Smooth muscle cell (in vitro differentiated cells): ENCODE data around the gene ABCC6. TPM values are rescaled to one million over a fixed set of nuclear protein-coding genes. Genes with fewer than 3 reads are reported as not detected.

Source experiments
- DNase-seq: peaks from one replicate; lab custom pipeline; 2025; ENCODE audit not compliant: unreplicated experiment; lab: John Stamatoyannopoulos, UW
- H2AFZ ChIP-seq: fragments of 200-600 bp; sonication (generic); 2 replicates; pipeline ENCODE4 v1.6.0; 2016; ENCODE audit warnings: antibody characterized with exemption, low read depth, mild to moderate bottlenecking
- H3F3A ChIP-seq: fragments of 200-600 bp; sonication (generic); 2 replicates; pipeline ENCODE4 v1.6.0; 2017; ENCODE audit warnings: antibody characterized with exemption, low read depth
- H3K27ac ChIP-seq: fragments of 200-600 bp; sonication (generic); 2 replicates; pipeline ENCODE4 v1.5.1; 2016; ENCODE audit warnings: low read depth, mild to moderate bottlenecking
- H3K27me3 ChIP-seq: fragments of 200-600 bp; sonication (generic); 2 replicates; pipeline ENCODE4 v1.6.1; 2016; ENCODE audit warnings: low read depth, mild to moderate bottlenecking
- H3K36me3 ChIP-seq: fragments of 200-600 bp; sonication (generic); 2 replicates; pipeline ENCODE4 v1.5.1; 2016; ENCODE audit warnings: low read depth
- H3K4me1 ChIP-seq: fragments of 200-600 bp; sonication (generic); 2 replicates; pipeline ENCODE4 v1.5.1; 2016; ENCODE audit warnings: low read depth
- H3K4me2 ChIP-seq: fragments of 200-600 bp; sonication (generic); 2 replicates; pipeline ENCODE4 v1.6.0; 2016; ENCODE audit warnings: mild to moderate bottlenecking
- H3K4me3 ChIP-seq: fragments of 200-600 bp; sonication (generic); 2 replicates; pipeline ENCODE4 v1.5.1; 2016; ENCODE audit warnings: mild to moderate bottlenecking
- H3K79me2 ChIP-seq: fragments of 200-600 bp; sonication (generic); 2 replicates; pipeline ENCODE4 v1.6.0; 2016; ENCODE audit warnings: low read depth, mild to moderate bottlenecking
- H3K9ac ChIP-seq: fragments of 200-600 bp; sonication (generic); 2 replicates; pipeline ENCODE4 v1.6.0; 2016; ENCODE audit warnings: low read depth
- H3K9me3 ChIP-seq: fragments of 200-600 bp; sonication (generic); replicated peaks from 2 replicates; pipeline ENCODE4 v1.5.1; 2016; ENCODE audit warnings: low read depth
- H4K20me1 ChIP-seq: fragments of 200-600 bp; sonication (generic); 2 replicates; pipeline ENCODE4 v1.6.0; 2016; ENCODE audit warnings: low read depth
- WGBS: methylation state at CpG from one replicate; pipeline ENCODE4 v1.1.7; 2016; ENCODE audit warnings: low lambda C conversion rate; 5-methylcytosine and 5-hydroxymethylcytosine counted together
- polyA plus RNA-seq: library from polyadenylated mRNA; unstranded; fragments of >200 nt; fragmentation: Nextera tagmentation; extraction: Ambion mirVana; gene quantifications from 2 replicates; pipeline ENCODE4 v1.2.1, GENCODE V29; 2016
- total RNA-seq: library from RNA; depleted of rRNA; stranded (reverse); fragments of >200 nt; gene quantifications from 2 replicates; pipeline ENCODE4 v1.2.3, GENCODE V29; 2014
- TF ChIP-seq, protein P1 (sequence below): fragments of 200-600 bp; sonication (generic); IDR thresholded peaks from 2 replicates; pipeline ENCODE4 v1.5.1; 2017; ENCODE audit warnings: borderline replicate concordance, mild to moderate bottlenecking, antibody characterized with exemption; ENCODE audit not compliant: insufficient read depth, poor library complexity, severe bottlenecking

ABCC6 gene
- total and polyA plus RNA-seq, 2 experiments from 2014 or later: 0.94 to 1.9 TPM

GRCh38 chr16:16122264-16122663 lies 101.0 kb downstream of the ABCC6 start:
- H3K27ac ChIP-seq: no peak overlapping the region
- no peaks in the 10 kb centered on the region for H3K27me3 ChIP-seq
- no peak overlapping the region for H3K9ac ChIP-seq
- H3K79me2 ChIP-seq: no peaks in the 10 kb centered on the region
- no peak for DNase-seq
- 99% methylated on average over 12 of the region's 12 CpGs for WGBS
- no peaks in the 10 kb centered on the region for H3K4me1 ChIP-seq
- H4K20me1 ChIP-seq: no peaks in the 10 kb centered on the region
- no peaks in the 10 kb centered on the region for H3F3A ChIP-seq
- peaks cover 9% of the 10 kb centered on the region for H3K9me3 ChIP-seq
- TF ChIP-seq, protein P1, sequence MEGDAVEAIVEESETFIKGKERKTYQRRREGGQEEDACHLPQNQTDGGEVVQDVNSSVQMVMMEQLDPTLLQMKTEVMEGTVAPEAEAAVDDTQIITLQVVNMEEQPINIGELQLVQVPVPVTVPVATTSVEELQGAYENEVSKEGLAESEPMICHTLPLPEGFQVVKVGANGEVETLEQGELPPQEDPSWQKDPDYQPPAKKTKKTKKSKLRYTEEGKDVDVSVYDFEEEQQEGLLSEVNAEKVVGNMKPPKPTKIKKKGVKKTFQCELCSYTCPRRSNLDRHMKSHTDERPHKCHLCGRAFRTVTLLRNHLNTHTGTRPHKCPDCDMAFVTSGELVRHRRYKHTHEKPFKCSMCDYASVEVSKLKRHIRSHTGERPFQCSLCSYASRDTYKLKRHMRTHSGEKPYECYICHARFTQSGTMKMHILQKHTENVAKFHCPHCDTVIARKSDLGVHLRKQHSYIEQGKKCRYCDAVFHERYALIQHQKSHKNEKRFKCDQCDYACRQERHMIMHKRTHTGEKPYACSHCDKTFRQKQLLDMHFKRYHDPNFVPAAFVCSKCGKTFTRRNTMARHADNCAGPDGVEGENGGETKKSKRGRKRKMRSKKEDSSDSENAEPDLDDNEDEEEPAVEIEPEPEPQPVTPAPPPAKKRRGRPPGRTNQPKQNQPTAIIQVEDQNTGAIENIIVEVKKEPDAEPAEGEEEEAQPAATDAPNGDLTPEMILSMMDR: no peak
- no peak overlapping the region for H2AFZ ChIP-seq
- peaks cover 11% of the 10 kb centered on the region for H3K36me3 ChIP-seq
- H3K4me3 ChIP-seq: no peak overlapping the region
- no peak overlapping the region for H3K4me2 ChIP-seq

- Histone ChIP-seq H4K20me1 (no peaks in the 10 kb centered on the region), H3K9me3 (peaks cover 9% of the 10 kb centered on the region), H3F3A (no peaks in the 10 kb centered on the region), H3K36me3 (peaks cover 14% of the 10 kb centered on the region), H3K4me1 (no peaks in the 10 kb centered on the region), H3K27me3 (no peaks in the 10 kb centered on the region), H3K79me2 (no peaks in the 10 kb centered on the region), H3K4me2 (no peak overlapping the region), H3K27ac (no peak overlapping the region), H3K4me3 (no peak overlapping the region), H3K9ac (no peak overlapping the region), H2AFZ (no peak overlapping the region)
- WGBS: 98% methylated on average over 6 of the region's 6 CpGs
- TF ChIP-seq, protein P1: no peak
- DNase-seq: no peak
Observed at GRCh38 chr16:16121185-16121727, 102.0 kb downstream of the ABCC6 start.

DNA sequence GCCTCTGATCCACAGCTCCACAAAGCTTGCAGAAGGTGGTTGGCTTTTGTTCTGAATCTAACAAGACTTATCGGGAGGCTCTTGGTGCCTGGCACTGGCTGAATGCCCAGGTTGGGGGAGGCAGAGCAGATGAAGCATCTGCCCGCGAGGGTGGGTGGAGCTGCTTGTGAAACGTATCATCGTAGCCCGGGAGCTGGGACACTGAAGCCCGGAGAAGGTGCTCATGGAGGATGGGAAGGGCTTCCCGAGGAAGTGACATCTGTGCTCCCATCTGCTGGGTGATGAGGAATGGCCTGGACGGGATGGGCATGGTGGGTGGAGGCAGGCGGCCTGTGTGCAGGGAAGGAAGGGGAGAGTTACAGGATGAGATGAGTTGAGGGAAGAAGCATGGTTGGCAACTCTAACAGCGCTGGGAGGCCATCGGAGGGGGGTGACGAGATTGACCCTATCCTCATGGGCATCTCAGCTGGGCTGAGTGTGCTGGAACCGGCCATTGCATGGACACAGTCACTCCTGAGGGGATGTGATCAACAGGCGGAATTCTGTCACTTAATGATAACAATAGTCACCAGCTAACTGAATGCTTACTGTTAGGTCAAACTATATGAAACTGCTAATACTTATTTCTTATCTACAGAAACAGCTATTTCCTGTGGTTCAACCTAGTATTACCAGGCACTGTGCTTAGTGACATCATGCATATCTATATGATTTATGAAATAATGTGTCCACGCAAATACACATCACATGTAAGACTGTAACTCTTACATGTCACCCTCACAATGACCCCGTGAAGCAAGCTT lies 102.7 kb downstream of the ABCC6 start:
- no peaks in the 10 kb centered on the region for H3K27me3 ChIP-seq
- no peaks in the 10 kb centered on the region for H4K20me1 ChIP-seq
- peaks cover 14% of the 10 kb centered on the region for H3K36me3 ChIP-seq
- TF ChIP-seq, protein P1: no peak
- H3F3A ChIP-seq: no peaks in the 10 kb centered on the region
- H3K27ac ChIP-seq: no peak overlapping the region
- H3K4me1 ChIP-seq: no peaks in the 10 kb centered on the region
- no peak overlapping the region for H3K4me3 ChIP-seq
- 97% methylated on average over 17 of the region's 17 CpGs for WGBS
- no peaks in the 10 kb centered on the region for H3K79me2 ChIP-seq
- H3K9me3 ChIP-seq: peaks cover 13% of the 10 kb centered on the region
- H2AFZ ChIP-seq: no peak overlapping the region
- no peak for DNase-seq
- H3K9ac ChIP-seq: no peak overlapping the region
- H3K4me2 ChIP-seq: no peak overlapping the region
